DMS 273 treated with DMSO at 0.1 percent for 48 hours (cell line): ENCODE measurements around the gene OLFML2A.

ENCODE experiments used
- DNase-seq: peaks from one replicate; lab custom pipeline; 2025; lab: John Stamatoyannopoulos, UW

The OLFML2A gene

GRCh38 chr9:124778575-124779367 lies 1.8 kb downstream of the OLFML2A start:
- no peak for DNase-seq

GRCh38 chr9:124779368-124780059 lies 2.6 kb downstream of the OLFML2A start:
- peak; percentile 59 for DNase-seq

GRCh38 chr9:124780060-124780756 lies 3.3 kb downstream of the OLFML2A start:
- DNase-seq: no peak

GRCh38 chr9:124780757-124781151 lies 3.8 kb downstream of the OLFML2A start:
- no peak for DNase-seq

GRCh38 chr9:124781967-124782660 lies 5.2 kb downstream of the OLFML2A start:
- no peak for DNase-seq

- no peak for DNase-seq
Measured at GRCh38 chr9:124782661-124783574, 6.0 kb downstream of the OLFML2A start.

GRCh38 chr9:124783830-124784229 lies 6.9 kb downstream of the OLFML2A start:
- DNase-seq: no peak

- no peak for DNase-seq
Measured at GRCh38 chr9:124784509-124784908, 7.6 kb downstream of the OLFML2A start.

GRCh38 chr9:124786881-124787573 lies 10.1 kb downstream of the OLFML2A start:
- DNase-seq: no peak

GRCh38 chr9:124788542-124789217 lies 11.7 kb downstream of the OLFML2A start:
- DNase-seq: no peak

GRCh38 chr9:124789531-124789930 lies 12.6 kb downstream of the OLFML2A start:
- DNase-seq: no peak

- DNase-seq: no peak
Measured at GRCh38 chr9:124790301-124790700, 13.4 kb downstream of the OLFML2A start.

GRCh38 chr9:124790801-124791505 lies 14.0 kb downstream of the OLFML2A start:
- no peak for DNase-seq

GRCh38 chr9:124792257-124793014 lies 15.5 kb downstream of the OLFML2A start:
- DNase-seq: no peak

- DNase-seq: peak; percentile 48
Measured at GRCh38 chr9:124793015-124793541, 16.1 kb downstream of the OLFML2A start.

- DNase-seq: no peak
Measured at GRCh38 chr9:124794902-124795491, 18.1 kb downstream of the OLFML2A start.

- DNase-seq: no peak
Measured at GRCh38 chr9:124795881-124796431, 19.0 kb downstream of the OLFML2A start.
